Subcutaneous abdominal adipose tissue (tissue), 5 donors: ENCODE data around the gene PCSK5.

Experiments
- H3K27ac ChIP-seq: one replicate; pipeline ENCODE4 v1.7.0; 2013; ENCODE audit warnings: low read depth, mild to moderate bottlenecking, inconsistent platforms, low read length, moderate library complexity
- H3K27me3 ChIP-seq, 5 donors: one replicate each; pipeline ENCODE4 v1.7.0; 2013; ENCODE audit warnings: low read length in 5 of 5, inconsistent platforms in 1 of 5; ENCODE audit not compliant: control insufficient read depth in 5 of 5, insufficient read depth in 4 of 5
- H3K36me3 ChIP-seq, 5 donors: one replicate each; pipeline ENCODE4 v1.7.0; 2013; ENCODE audit warnings: low read length in 5 of 5; ENCODE audit not compliant: control insufficient read depth in 5 of 5, insufficient read depth in 5 of 5
- H3K4me1 ChIP-seq, 5 donors: one replicate each; pipeline ENCODE4 v1.7.0; 2013; ENCODE audit warnings: low read length in 5 of 5, mild to moderate bottlenecking in 3 of 5, moderate library complexity in 1 of 5; ENCODE audit not compliant: control insufficient read depth in 5 of 5, insufficient read depth in 5 of 5
- H3K4me3 ChIP-seq, 5 donors: one replicate each; pipeline ENCODE4 v1.7.0; 2013; ENCODE audit warnings: low read length in 5 of 5, low read depth in 1 of 5
- H3K9ac ChIP-seq, 5 donors: one replicate each; pipeline ENCODE4 v1.7.0; 2013; ENCODE audit warnings: low read length in 5 of 5, mild to moderate bottlenecking in 4 of 5, moderate library complexity in 3 of 5
- H3K9me3 ChIP-seq, 5 donors: one replicate each; pipeline ENCODE4 v1.7.0; 2013; ENCODE audit warnings: low read length in 5 of 5; ENCODE audit not compliant: control insufficient read depth in 5 of 5
- donor health status: healthy.
- donor health status: healthy.
- donor health status: healthy.
- donor health status: healthy.
- donor health status: healthy.

Gene PCSK5

DNA sequence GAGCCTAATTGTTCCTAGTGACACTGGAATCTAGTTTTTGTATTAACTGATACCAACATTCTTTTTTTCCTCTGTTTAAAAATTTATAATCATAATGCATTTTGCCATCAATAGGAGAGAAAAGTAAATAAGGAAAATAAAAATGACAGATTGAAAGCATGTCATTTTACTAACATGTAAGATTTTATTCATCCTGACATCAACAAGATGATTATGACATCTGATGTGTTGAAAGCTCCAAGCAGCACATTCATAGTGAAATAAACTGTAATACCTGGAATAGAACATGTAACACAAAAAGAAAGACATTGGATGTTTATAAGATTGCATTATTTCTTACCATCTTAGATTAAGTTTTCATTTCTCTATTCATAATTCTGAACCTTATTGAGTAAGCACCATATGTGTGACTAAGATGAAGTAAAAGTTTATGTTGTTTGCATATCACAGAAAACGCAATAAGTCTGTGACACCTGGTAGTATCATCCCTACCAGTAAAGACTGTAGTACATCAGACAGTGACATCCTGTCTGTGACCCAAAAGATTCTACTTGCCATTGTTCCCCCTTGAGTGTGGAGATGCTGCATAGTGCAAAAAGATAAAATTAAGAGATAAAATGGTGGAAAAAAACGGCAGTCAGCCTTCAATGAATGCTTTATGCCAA is 225.6 kb downstream of the PCSK5 start:
- Histone ChIP-seq H3K36me3 (peaks cover 0 to 2% (median 0%) of the 10 kb centered on the region in 5 donors), H3K27ac (peak overlapping the region; percentile 7), H3K27me3 (no peaks in the 10 kb centered on the region)

DNA sequence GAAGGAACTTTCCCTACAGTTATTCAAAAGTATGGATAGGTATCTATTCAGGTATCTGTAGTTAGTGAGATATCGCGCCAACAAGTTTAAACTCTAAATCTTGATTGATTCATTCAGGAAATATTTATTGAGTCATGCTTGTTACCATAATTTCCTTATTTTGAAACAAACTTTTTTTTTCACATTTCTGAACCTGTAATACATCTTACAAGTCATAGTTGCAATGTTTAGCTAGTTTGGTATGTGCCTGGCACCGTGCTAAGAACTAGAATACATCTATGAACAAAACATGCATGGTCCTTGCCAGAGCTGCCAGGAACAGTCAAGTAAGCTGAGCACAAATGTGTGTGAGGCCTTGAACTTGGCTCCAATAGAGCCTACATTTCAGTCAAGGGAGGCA is 226.4 kb downstream of the PCSK5 start:
- Histone ChIP-seq H3K27ac (peak overlapping the region; percentile 32), H3K36me3 (peaks cover 0 to 2% (median 0%) of the 10 kb centered on the region in 5 donors), H3K4me3 (no peak overlapping the region), H3K27me3 (no peaks in the 10 kb centered on the region), H3K9ac (no peak overlapping the region), H3K9me3 (no peaks in the 10 kb centered on the region), H3K4me1 (peaks cover 0 to 8% (median 2%) of the 10 kb centered on the region in 5 donors)

More for the DNA sequence above, 225.6 kb downstream of the PCSK5 start:
- H3K4me3 ChIP-seq = no peak overlapping the region
- H3K9me3 ChIP-seq = no peaks in the 10 kb centered on the region
- no peak overlapping the region for H3K9ac ChIP-seq
- peaks cover 0 to 3% (median 2%) of the 10 kb centered on the region in 5 donors for H3K4me1 ChIP-seq

DNA sequence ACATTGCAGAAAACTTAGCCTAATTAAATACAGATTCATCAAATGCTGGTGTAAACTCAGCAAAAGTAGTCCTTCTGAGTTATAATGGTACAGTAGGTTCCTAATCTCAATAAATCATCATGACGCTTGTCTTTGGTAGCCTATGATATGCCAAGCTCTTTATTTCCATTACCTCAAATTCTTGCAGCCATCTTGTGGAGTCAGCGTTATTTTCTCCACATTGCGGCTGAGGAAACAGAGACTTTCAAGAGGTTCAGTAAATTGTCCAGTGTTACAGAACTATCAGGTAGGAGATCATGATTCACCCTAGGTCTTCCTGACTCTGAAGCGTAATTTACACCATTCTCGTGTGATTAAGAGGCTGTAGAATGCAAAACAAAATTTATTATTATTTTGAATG is 237.2 kb downstream of the PCSK5 start:
- peaks cover 0 to 3% (median 0%) of the 10 kb centered on the region in 5 donors for H3K4me1 ChIP-seq
- no peaks in the 10 kb centered on the region for H3K36me3 ChIP-seq
- no peaks in the 10 kb centered on the region for H3K27me3 ChIP-seq
- H3K27ac ChIP-seq = no peak overlapping the region
- H3K9me3 ChIP-seq = no peaks in the 10 kb centered on the region
- H3K4me3 ChIP-seq = no peak overlapping the region
- no peak overlapping the region for H3K9ac ChIP-seq

DNA sequence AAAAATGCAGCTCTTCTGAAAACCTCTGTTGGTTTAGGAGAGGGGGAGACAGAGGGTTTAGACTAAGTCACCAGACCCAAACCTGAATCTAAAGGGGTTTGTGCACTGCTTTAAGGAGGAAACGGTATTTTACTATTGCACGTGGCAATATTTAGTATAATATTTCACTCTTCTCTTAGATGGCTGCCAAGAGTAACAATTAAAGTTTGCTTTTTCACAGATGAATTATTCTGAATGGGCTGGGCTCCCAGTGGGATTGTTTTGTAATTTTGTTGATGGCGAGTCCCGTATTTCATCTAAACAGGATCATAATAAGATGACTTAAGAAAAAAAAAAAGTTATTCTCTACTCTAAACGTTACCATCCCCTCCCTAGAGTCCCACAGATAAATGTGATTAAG is 245.4 kb downstream of the PCSK5 start:
- H3K9ac ChIP-seq = no peak overlapping the region
- no peak overlapping the region for H3K27ac ChIP-seq
- no peaks in the 10 kb centered on the region for H3K9me3 ChIP-seq
- no peaks in the 10 kb centered on the region for H3K27me3 ChIP-seq
- no peaks in the 10 kb centered on the region for H3K36me3 ChIP-seq
- peaks cover 2 to 21% (median 14%) of the 10 kb centered on the region in 5 donors for H3K4me1 ChIP-seq
- no peak overlapping the region for H3K4me3 ChIP-seq

DNA sequence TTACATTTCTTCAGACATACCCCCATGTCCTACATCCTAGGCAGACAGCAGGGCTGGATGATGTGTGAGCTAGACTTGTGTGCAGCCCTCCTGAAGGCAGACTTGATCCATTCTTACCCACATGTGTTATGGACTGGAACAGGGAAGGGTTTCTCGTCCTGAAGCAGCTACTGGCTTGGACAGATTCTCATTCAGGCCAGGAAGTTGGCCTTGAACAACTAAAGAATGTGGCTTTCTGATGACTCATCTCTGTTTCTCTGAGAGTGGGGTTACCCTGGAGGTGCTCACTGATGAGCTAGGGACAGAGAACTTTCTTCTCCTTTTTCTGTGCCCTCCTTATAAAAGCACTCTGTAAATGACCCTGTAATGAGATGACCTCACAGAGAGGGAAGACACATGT is 246.5 kb downstream of the PCSK5 start:
- H3K4me1 ChIP-seq = peaks cover 2 to 18% (median 14%) of the 10 kb centered on the region in 5 donors
- H3K4me3 ChIP-seq = no peak overlapping the region
- H3K9me3 ChIP-seq = no peaks in the 10 kb centered on the region
- H3K9ac ChIP-seq = no peak overlapping the region
- H3K27me3 ChIP-seq = no peaks in the 10 kb centered on the region
- no peaks in the 10 kb centered on the region for H3K36me3 ChIP-seq
- no peak overlapping the region for H3K27ac ChIP-seq

DNA sequence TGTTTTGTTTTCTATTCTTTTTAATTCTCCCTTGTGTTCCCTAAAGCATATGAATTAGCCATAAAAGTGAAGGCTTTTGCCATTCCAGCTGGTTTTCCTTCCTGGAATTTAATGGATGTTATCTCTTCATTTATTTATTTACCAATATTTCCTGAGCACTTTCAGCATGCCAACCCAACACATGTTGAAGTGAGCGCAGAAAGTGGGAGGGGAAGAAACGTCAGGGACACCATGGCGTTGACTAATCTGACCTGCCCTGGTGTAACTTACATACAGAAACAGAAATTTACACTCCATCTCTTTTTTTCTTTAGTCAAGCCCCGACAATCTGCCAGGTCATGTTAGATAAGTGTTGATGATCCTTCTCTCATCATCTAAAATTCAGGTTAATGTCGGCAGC is 247.5 kb downstream of the PCSK5 start:
- Histone ChIP-seq H3K4me1 (peaks cover 2 to 18% (median 14%) of the 10 kb centered on the region in 5 donors), H3K36me3 (no peaks in the 10 kb centered on the region), H3K9ac (no peak overlapping the region), H3K4me3 (no peak overlapping the region), H3K27ac (no peak overlapping the region), H3K9me3 (no peaks in the 10 kb centered on the region), H3K27me3 (no peaks in the 10 kb centered on the region)

DNA sequence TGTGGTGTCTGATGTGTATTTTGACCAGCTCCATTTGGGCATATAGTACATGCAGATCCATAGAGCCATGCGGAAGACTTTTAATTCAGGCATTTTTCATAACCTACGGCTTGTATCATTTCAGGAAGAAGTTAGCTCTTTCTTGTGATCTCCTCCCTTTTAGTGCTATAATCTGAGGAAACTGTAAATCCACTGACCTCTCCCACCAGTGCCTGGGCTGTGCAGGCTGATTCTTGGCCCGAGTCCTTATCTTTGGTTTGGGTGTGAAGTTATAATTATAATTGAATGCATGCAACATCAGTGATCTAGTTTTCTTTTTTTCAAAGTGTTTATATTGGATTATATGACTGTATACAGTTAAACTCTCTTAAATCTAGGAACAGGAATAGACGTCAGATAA is 247.9 kb downstream of the PCSK5 start:
- Histone ChIP-seq H3K27me3 (no peaks in the 10 kb centered on the region), H3K4me3 (no peak overlapping the region), H3K9me3 (no peaks in the 10 kb centered on the region), H3K36me3 (no peaks in the 10 kb centered on the region), H3K27ac (no peak overlapping the region), H3K4me1 (peaks cover 2 to 18% (median 14%) of the 10 kb centered on the region in 5 donors), H3K9ac (no peak overlapping the region)

DNA sequence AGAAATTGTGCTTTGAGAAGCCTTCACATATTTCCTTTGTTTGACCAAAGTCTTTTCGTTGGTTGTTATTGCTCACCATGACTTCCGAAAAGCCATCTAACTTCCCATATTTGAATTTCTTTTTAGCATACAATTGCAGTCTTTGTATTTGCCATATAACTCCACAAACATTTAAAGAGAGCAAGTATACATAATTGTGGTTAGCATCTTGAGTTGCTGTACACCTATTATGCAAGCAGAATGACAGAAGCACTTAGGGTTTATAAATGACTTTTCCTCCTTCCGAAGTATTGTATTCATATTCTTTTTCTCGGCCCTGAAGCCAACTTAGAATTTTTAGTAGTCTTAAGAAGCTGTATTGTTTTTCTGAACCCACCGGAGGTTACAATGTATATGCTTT is 253.4 kb downstream of the PCSK5 start:
- Histone ChIP-seq H3K9ac (no peak overlapping the region), H3K27me3 (no peaks in the 10 kb centered on the region), H3K9me3 (no peaks in the 10 kb centered on the region), H3K4me3 (no peak overlapping the region), H3K4me1 (peaks cover 0 to 11% (median 3%) of the 10 kb centered on the region in 5 donors), H3K27ac (no peak overlapping the region), H3K36me3 (peaks cover 0 to 4% (median 0%) of the 10 kb centered on the region in 5 donors)

DNA sequence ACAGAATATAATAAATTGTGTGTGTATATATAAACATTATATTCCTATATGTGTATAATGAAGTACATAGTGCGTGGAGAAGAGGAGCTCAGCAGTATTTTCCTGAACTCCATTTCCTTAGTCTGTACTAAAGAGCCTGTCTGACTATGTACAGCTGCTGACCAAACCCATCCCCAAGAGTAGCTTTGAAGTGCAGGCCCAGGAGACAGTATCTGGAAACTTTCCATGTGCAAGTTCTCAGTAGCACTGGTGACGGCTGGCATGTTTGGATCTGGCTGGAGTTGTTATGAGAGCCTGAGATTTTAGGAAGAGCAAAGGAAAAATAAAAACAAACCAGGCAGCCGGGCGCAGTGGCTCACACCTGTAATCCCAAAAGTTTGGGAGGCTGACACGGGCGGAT is 259.5 kb downstream of the PCSK5 start:
- H3K36me3 ChIP-seq = peaks cover 0 to 4% (median 0%) of the 10 kb centered on the region in 5 donors
- no peak overlapping the region for H3K4me3 ChIP-seq
- H3K4me1 ChIP-seq = peaks cover 0 to 28% (median 3%) of the 10 kb centered on the region in 5 donors

DNA sequence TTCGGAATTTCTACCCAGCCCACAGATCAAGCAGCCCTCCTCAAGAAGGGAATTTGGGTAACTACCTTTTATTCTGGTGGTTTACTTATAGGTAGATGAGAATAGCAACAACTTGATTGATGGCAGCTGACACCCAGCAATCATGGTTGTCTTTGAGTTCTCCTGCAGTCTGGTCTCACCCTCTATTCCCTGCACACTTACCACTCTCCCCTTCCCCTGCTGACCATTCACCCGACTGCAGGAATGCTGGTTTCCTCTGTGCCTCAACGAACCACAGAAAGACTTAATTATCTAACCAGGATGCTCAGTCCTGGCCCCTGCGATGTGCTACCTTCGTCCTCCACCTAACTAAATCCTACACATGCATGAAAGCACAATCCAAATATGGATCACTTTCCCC is 260.8 kb downstream of the PCSK5 start:
- Histone ChIP-seq H3K27me3 (no peaks in the 10 kb centered on the region), H3K9me3 (no peaks in the 10 kb centered on the region), H3K36me3 (peaks cover 0 to 4% (median 0%) of the 10 kb centered on the region in 5 donors), H3K4me1 (peaks cover 0 to 27% (median 3%) of the 10 kb centered on the region in 5 donors), H3K4me3 (no peak overlapping the region), H3K27ac (no peak overlapping the region), H3K9ac (no peak overlapping the region)

More for the DNA sequence above, 259.5 kb downstream of the PCSK5 start:
- no peak overlapping the region for H3K27ac ChIP-seq
- H3K27me3 ChIP-seq = no peaks in the 10 kb centered on the region
- no peaks in the 10 kb centered on the region for H3K9me3 ChIP-seq
- no peak overlapping the region for H3K9ac ChIP-seq
